HFFc6 (cell line): Measurements from ENCODE around the gene TBC1D24. TPM values are rescaled to one million over a fixed set of nuclear protein-coding genes. Genes with fewer than 3 reads are reported as not detected.

Source experiments
- DNase-seq: peaks from one replicate; pipeline ENCODE4 v3.0.0-alpha.2; 2018
- H3K27ac Mint-ChIP-seq: 2 replicates; pipeline ENCODE4 v1.8.0; 2020; ENCODE audit warnings: mild to moderate bottlenecking, mixed read lengths
- H3K27me3 Mint-ChIP-seq: 2 replicates; pipeline ENCODE4 v1.8.0; 2021; ENCODE audit warnings: mild to moderate bottlenecking, moderate library complexity, mixed read lengths; ENCODE audit not compliant: insufficient read depth
- H3K36me3 Mint-ChIP-seq: 2 replicates; pipeline ENCODE4 v1.8.0; 2021; ENCODE audit warnings: low read depth, mixed read lengths
- H3K4me1 Mint-ChIP-seq: 2 replicates; pipeline ENCODE4 v1.8.0; 2020; ENCODE audit warnings: low read depth, mixed read lengths
- H3K4me3 Mint-ChIP-seq: 2 replicates; pipeline ENCODE4 v1.8.0; 2020; ENCODE audit warnings: mild to moderate bottlenecking, moderate library complexity, mixed read lengths
- H3K9me3 Mint-ChIP-seq: 2 replicates; pipeline ENCODE4 v1.8.0; 2020; ENCODE audit warnings: mild to moderate bottlenecking, mixed read lengths
- CTCF ChIP-seq: fragments of 200-600 bp; sonication (generic); IDR thresholded peaks from 2 replicates; pipeline ENCODE4 v1.5.0; 2021; ENCODE audit warnings: antibody characterized with exemption, mild to moderate bottlenecking
- total RNA-seq, 6 experiments: library from RNA; stranded (reverse); fragmentation: NEBNext Ultra II Directional; extraction: Animal tissue kit (Norgen Biotek cat#: 25700); gene quantifications; 2 replicates in 1 of 6; 3 replicates in 5 of 6; pipeline ENCODE4 v1.2.3, GENCODE V29; 2021

The TBC1D24 gene
- total RNA-seq, 6 experiments from 2014 or later: 15.8 to 30.3 (median 19.0) TPM

DNA sequence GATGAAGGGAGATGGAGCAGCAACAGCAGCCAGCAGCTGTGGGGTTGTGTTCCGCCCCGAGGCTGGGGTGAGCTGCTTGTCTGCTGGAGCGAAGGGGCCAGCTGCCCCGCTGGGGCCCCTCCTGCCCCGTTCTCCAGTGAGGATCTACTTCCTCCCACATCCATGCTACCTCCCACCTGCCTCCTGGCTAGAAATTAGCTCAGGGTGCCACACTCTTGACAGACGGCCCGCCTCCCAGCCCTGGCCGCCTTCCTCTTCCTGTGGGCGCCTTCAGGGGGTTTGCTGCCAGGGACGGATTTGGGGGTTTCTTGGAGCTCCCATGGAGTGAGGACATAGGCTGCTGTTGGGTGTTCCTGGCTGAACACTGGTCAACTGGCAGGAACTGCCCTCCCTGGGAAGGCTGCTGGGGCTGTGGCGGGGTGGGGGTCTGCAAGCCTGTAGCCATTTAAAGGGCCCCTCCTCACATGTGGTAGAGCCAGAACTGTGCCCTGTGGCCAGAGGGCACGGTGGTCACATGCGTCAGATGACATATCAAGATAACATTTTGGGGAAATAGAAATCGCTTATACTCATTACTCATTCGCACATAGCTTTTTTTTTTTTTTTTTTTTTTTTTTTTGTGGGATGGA, 13.1 kb downstream of the TBC1D24 start:
- Mint-ChIP-seq H3K27ac (no peak overlapping the region; the same call in 1 of the 2 replicates), H3K36me3 (no peaks in the 10 kb centered on the region), H3K9me3 (no peaks in the 10 kb centered on the region), H3K4me1 (peaks cover 18% of the 10 kb centered on the region), H3K27me3 (peaks cover 7% of the 10 kb centered on the region), H3K4me3 (no peak overlapping the region)
- no peak for DNase-seq
- TF ChIP-seq CTCF: no peak

GRCh38 chr16:2489581-2489980, 14.7 kb downstream of the TBC1D24 start:
- no peak for DNase-seq
- no peak overlapping the region for H3K27ac Mint-ChIP-seq
- H3K9me3 Mint-ChIP-seq: no peaks in the 10 kb centered on the region

DNA sequence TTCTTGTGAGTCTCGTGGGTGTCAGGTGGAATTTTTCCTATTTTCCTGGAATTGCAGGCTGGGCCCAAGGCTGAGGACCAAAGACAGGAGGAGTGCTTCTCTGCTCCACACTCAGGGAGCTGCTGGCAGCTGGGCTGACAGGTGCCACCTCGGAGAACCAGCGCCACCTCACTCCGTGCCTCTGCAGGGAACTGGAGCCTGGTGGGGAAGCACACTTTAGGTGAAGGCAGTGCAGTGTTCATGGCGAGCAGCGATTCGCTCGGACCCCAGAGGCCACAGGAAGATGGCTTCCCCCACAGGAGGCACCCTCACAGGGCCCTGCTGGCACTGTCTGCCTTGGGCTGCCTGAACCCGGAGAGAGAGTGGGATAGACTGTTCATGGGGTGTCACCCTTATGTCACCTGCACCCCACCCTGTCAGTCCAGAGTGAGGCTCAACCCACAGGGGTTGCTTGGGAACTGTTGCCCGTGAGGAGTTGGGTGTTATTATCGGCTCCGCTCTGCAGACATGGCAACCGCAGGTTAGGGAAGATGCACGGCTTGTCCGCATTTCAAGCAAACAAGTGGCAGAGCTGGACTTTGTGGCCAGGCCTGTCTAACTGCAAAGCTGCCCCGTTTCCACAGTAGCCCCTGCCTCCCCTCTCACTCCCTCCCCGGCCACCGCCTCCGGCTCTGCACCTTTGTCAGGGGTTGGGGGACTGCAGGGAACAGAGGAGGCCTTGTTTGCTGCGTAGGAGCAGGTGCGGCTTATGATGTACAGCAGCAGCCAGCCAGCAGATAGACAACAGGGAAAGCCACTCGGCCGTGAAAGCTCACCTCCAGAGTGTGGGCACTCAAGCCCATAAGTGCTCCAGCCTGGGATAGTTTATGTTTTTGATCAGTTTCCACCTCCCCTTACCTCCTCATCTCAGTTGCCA, 15.5 kb downstream of the TBC1D24 start:
- peaks cover 10% of the 10 kb centered on the region for H3K4me1 Mint-ChIP-seq
- no peaks in the 10 kb centered on the region for H3K36me3 Mint-ChIP-seq
- DNase-seq: no peak
- TF ChIP-seq CTCF: no peak
- H3K9me3 Mint-ChIP-seq: no peaks in the 10 kb centered on the region
- no peak overlapping the region for H3K27ac Mint-ChIP-seq
- H3K4me3 Mint-ChIP-seq: no peak overlapping the region
- peaks cover 6% of the 10 kb centered on the region for H3K27me3 Mint-ChIP-seq

More at GRCh38 chr16:2489581-2489980, 14.7 kb downstream of the TBC1D24 start:
- no peak for TF ChIP-seq CTCF
- Mint-ChIP-seq H3K36me3 (no peaks in the 10 kb centered on the region), H3K27me3 (peaks cover 6% of the 10 kb centered on the region), H3K4me1 (peaks cover 10% of the 10 kb centered on the region), H3K4me3 (no peak overlapping the region)

GRCh38 chr16:2492292-2492691, 17.4 kb downstream of the TBC1D24 start:
- no peaks in the 10 kb centered on the region; the same call in 1 of the 2 replicates for H3K36me3 Mint-ChIP-seq
- no peak overlapping the region for H3K4me3 Mint-ChIP-seq
- no peaks in the 10 kb centered on the region for H3K9me3 Mint-ChIP-seq
- no peak for TF ChIP-seq CTCF
- peaks cover 2% of the 10 kb centered on the region for H3K27me3 Mint-ChIP-seq
- no peak for DNase-seq
- H3K4me1 Mint-ChIP-seq: peaks cover 5% of the 10 kb centered on the region
- H3K27ac Mint-ChIP-seq: no peak overlapping the region

DNA sequence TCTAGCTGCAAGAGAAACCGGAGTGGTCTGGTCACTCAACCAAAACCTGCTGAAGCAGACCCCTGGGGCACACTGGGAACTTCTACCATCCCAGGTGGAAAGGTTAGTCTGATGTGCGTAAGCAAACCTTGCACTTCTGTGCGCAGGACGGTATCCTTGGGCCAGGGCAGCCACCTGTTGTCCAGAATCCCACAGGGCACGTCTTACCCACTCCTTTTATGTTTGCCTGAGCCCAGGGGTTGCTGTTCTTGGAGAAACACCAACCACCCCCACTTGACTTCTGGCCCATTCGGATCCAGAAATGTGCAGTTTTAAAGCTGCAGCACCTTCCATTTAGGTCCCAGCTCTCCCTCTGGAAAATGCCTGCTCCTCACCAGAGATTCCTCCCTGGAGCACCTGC, 18.7 kb downstream of the TBC1D24 start:
- TF ChIP-seq CTCF: no peak
- DNase-seq: no peak
- Mint-ChIP-seq H3K36me3 (no peaks in the 10 kb centered on the region; the same call in 1 of the 2 replicates), H3K4me1 (no peaks in the 10 kb centered on the region), H3K4me3 (no peak overlapping the region), H3K27me3 (no peaks in the 10 kb centered on the region; the same call in 1 of the 2 replicates), H3K27ac (no peak overlapping the region), H3K9me3 (no peaks in the 10 kb centered on the region)
